Body of pancreas (tissue), 4 donors: ENCODE measurements around the gene FCRL6.

Experiments used
- CTCF ChIP-seq, 7 experiments: fragments of 450-650 bp in 4 of 7; fragments of 200-600 bp in 3 of 7; sonication (generic) in 3 of 7; IDR thresholded peaks; one replicate each; pipeline ENCODE4 v1.5.1; 2016 to 2019; ENCODE audit warnings: antibody characterized with exemption in 7 of 7
- POLR2A ChIP-seq, 3 donors: fragments of 450-650 bp; IDR thresholded peaks; one replicate each; pipeline ENCODE4 v1.6.1; 2016; ENCODE audit warnings: antibody characterized with exemption in 3 of 3, mild to moderate bottlenecking in 2 of 3

GRCh38 chr1:159778266-159778665, 23.9 kb upstream of the FCRL6 start:
- TF ChIP-seq CTCF (IDR thresholded peaks at IDR 0.05) (no peak), POLR2A (IDR thresholded peaks at IDR 0.05) (no peak)
